Upper lobe of left lung (tissue), 6 donors: Measurements from ENCODE around the gene PPP1R8. TPM values are rescaled to one million over a fixed set of nuclear protein-coding genes. Genes with fewer than 3 reads are reported as not detected.

Experiments
- ATAC-seq, 2 donors: fragments of 200-7000 bp; cut with Tn5 transposase; one replicate each; pipeline ENCODE4 v1.9.1; 2022; ENCODE audit warnings: mild to moderate bottlenecking in 2 of 2, moderate library complexity in 2 of 2; ENCODE audit not compliant: low FRiP score in 2 of 2
- DNase-seq, 2 donors: peaks; one replicate each; pipeline ENCODE4 v3.0.0-alpha.2; 2019 to 2020
- H3K27ac ChIP-seq, 4 donors: fragments of 200-600 bp; sonication (generic); one replicate each; pipeline ENCODE4 v1.5.1; 2016 to 2019
- H3K27me3 ChIP-seq, 4 donors: fragments of 200-600 bp; sonication (generic); one replicate each; pipeline ENCODE4 v1.5.1; 2017 to 2019
- H3K36me3 ChIP-seq, 4 donors: fragments of 200-600 bp; sonication (generic); one replicate each; pipeline ENCODE4 v1.5.1; 2016 to 2019
- H3K4me1 ChIP-seq, 4 donors: fragments of 200-600 bp; sonication (generic); one replicate each; pipeline ENCODE4 v1.5.1; 2018 to 2019
- H3K4me3 ChIP-seq, 4 donors: fragments of 200-600 bp; sonication (generic); one replicate each; pipeline ENCODE4 v1.5.1; 2017 to 2019; ENCODE audit warnings: mild to moderate bottlenecking in 2 of 4, moderate library complexity in 1 of 4
- H3K9me3 ChIP-seq, 4 donors: fragments of 200-600 bp; sonication (generic); one replicate each; pipeline ENCODE4 v1.5.1; 2018 to 2019
- CTCF ChIP-seq, 6 experiments: fragments of 450-650 bp in 4 of 6; fragments of 200-600 bp in 2 of 6; sonication (generic) in 2 of 6; IDR thresholded peaks; one replicate each; pipeline ENCODE4 v1.5.1; 2016 to 2019; ENCODE audit warnings: antibody characterized with exemption in 6 of 6
- EP300 ChIP-seq, 4 donors: sonication (generic); formaldehyde crosslinking; IDR thresholded peaks; one replicate each; pipeline ENCODE4 v1.5.1; 2017; ENCODE audit warnings: antibody characterized with exemption in 4 of 4, control low read depth in 2 of 4
- POLR2A ChIP-seq, 4 donors: fragments of 450-650 bp; IDR thresholded peaks; one replicate each; pipeline ENCODE4 v1.5.1; 2016 to 2017; ENCODE audit warnings: antibody characterized with exemption in 4 of 4, mild to moderate bottlenecking in 2 of 4
- POLR2AphosphoS5 ChIP-seq, 2 donors: sonication (generic); formaldehyde crosslinking; IDR thresholded peaks; one replicate each; pipeline ENCODE4 v1.5.1; 2017; ENCODE audit warnings: antibody characterized with exemption in 2 of 2
- WGBS, 2 donors: methylation state at CpG; one replicate each; pipeline ENCODE4 v1.1.5; 2017 to 2018; 5-methylcytosine and 5-hydroxymethylcytosine counted together
- total RNA-seq, 6 donors: library from RNA; depleted of rRNA in 4 of 6; stranded (reverse); fragments of >200 nt in 4 of 6; gene quantifications; one replicate each; pipeline versions ENCODE4 v1.1.0 to v1.2.1, GENCODE V29; 2016 to 2021
- donor health status: DM: no; HTN: no; CAD: no; lungs with moderate emphysema.
- donor health status: DM: no; HTN: yes; CAD: no; lungs with severe emphysema.

Gene PPP1R8
- total RNA-seq, 6 donors from 2014 or later, result 12.7 to 36.0 (median 29.9) TPM

- TF ChIP-seq POLR2A (IDR thresholded peaks at IDR 0.05), result no peak
- TF ChIP-seq CTCF (IDR thresholded peaks at IDR 0.05), result no peak
- no peak for TF ChIP-seq POLR2AphosphoS5 (IDR thresholded peaks at IDR 0.05)
- TF ChIP-seq EP300 (IDR thresholded peaks at IDR 0.05), result no peak
- Histone ChIP-seq H3K27me3 (no peaks in the 10 kb centered on the region), H3K9me3 (no peaks in the 10 kb centered on the region), H3K36me3 (peaks cover 2 to 53% (median 31%) of the 10 kb centered on the region in 4 donors), H3K4me1 (peaks cover 0 to 51% (median 23%) of the 10 kb centered on the region in 4 donors), H3K4me3 (no peak overlapping the region), H3K27ac (peak overlapping the region; percentile 71 to 90 (median 82))
- DNase-seq (no peak), ATAC-seq (no peak)
- 68 to 90% methylated on average over 1 to 2 of the region's 2 CpGs for WGBS, 2 donors
These were observed 55.7 kb downstream of the PPP1R8 start for GRCh38 chr1:27886353-27886679.

GRCh38 chr1:27886744-27887143 is 56.2 kb downstream of the PPP1R8 start:
- Histone ChIP-seq H3K27ac (peak overlapping the region; percentile 71 to 90 (median 82)), H3K9me3 (no peaks in the 10 kb centered on the region), H3K36me3 (peaks cover 4 to 57% (median 34%) of the 10 kb centered on the region in 4 donors), H3K4me1 (peaks cover 0 to 51% (median 23%) of the 10 kb centered on the region in 4 donors), H3K27me3 (no peaks in the 10 kb centered on the region), H3K4me3 (no peak overlapping the region)
- no peak for ATAC-seq
- no peak for TF ChIP-seq POLR2A (IDR thresholded peaks at IDR 0.05)
- TF ChIP-seq POLR2AphosphoS5 (IDR thresholded peaks at IDR 0.05), result no peak
- TF ChIP-seq EP300 (IDR thresholded peaks at IDR 0.05), result no peak
- no peak for TF ChIP-seq CTCF (IDR thresholded peaks at IDR 0.05)
- 64 to 82% methylated on average over 3 of the region's 3 CpGs for WGBS, 2 donors
- no peak for DNase-seq

GRCh38 chr1:27887215-27888021 is 56.8 kb downstream of the PPP1R8 start:
- H3K27ac ChIP-seq, result peak overlapping the region; percentile 71 to 90 (median 82)
- H3K36me3 ChIP-seq, result peaks cover 11 to 60% (median 35%) of the 10 kb centered on the region in 4 donors
- no peaks in the 10 kb centered on the region for H3K27me3 ChIP-seq
- WGBS, 2 donors, result 64 to 72% methylated on average over 8 of the region's 8 CpGs
- DNase-seq (peak in 1 of 2 donors; percentile 58), ATAC-seq (no peak)
- TF ChIP-seq POLR2A (IDR thresholded peaks at IDR 0.05), result peak in 1 of 4 donors; percentile 29
- TF ChIP-seq POLR2AphosphoS5 (IDR thresholded peaks at IDR 0.05), result peak; percentile 48 to 62
- TF ChIP-seq EP300 (IDR thresholded peaks at IDR 0.05), result no peak
- no peak for TF ChIP-seq CTCF (IDR thresholded peaks at IDR 0.05)
- H3K4me1 ChIP-seq, result peaks cover 0 to 52% (median 27%) of the 10 kb centered on the region in 4 donors
- H3K4me3 ChIP-seq, result no peak overlapping the region
- H3K9me3 ChIP-seq, result no peaks in the 10 kb centered on the region

GRCh38 chr1:27889506-27889905 is 58.9 kb downstream of the PPP1R8 start:
- TF ChIP-seq POLR2A (IDR thresholded peaks at IDR 0.05), result no peak
- no peak for TF ChIP-seq EP300 (IDR thresholded peaks at IDR 0.05)
- TF ChIP-seq CTCF (IDR thresholded peaks at IDR 0.05), result no peak
- TF ChIP-seq POLR2AphosphoS5 (IDR thresholded peaks at IDR 0.05), result no peak
- peak overlapping the region; percentile 15 to 89 (median 70) for H3K27ac ChIP-seq
- H3K4me3 ChIP-seq, result no peak overlapping the region

More at GRCh38 chr1:27889506-27889905, 58.9 kb downstream of the PPP1R8 start:
- H3K27me3 ChIP-seq, result no peaks in the 10 kb centered on the region
- no peaks in the 10 kb centered on the region for H3K9me3 ChIP-seq
- WGBS, 2 donors, result 78 to 93% methylated on average over 2 to 3 of the region's 3 CpGs
- peaks cover 22 to 66% (median 43%) of the 10 kb centered on the region in 4 donors for H3K36me3 ChIP-seq
- H3K4me1 ChIP-seq, result peaks cover 0 to 42% (median 20%) of the 10 kb centered on the region in 4 donors
- ATAC-seq (no peak), DNase-seq (no peak)
